H1 (cell line): Measurements from ENCODE around the gene HSCB. TPM values are rescaled to one million over a fixed set of nuclear protein-coding genes. Genes with fewer than 3 reads are reported as not detected.

Experiments used
- CTCF ChIA-PET: fragments of 300-600 bp; sonication (Branson Sonifier 250); formaldehyde crosslinking; loops from one replicate; lab custom pipeline; 2021; ENCODE audit not compliant: partially characterized antibody; lab: Charles Lee
- POLR2A ChIA-PET: fragments of 300-600 bp; sonication (Branson Sonifier 250); formaldehyde crosslinking; loops from one replicate; lab custom pipeline; 2021; ENCODE audit warnings: inconsistent platforms; ENCODE audit not compliant: partially characterized antibody; lab: Charles Lee
- DNase-seq, 2 experiments: peaks; one replicate each; pipeline versions ENCODE4 v3.0.0 to v3.0.0-alpha.2; 2010 to 2022; ENCODE audit warnings: low spot score in 2 of 2, low read depth in 1 of 2, mixed read lengths in 1 of 2
- FAIRE-seq: peaks from 2 replicates; lab custom pipeline; 2011; peaks lifted over from hg19 to GRCh38; lab: Jason Lieb, UNC
- H2AFZ ChIP-seq: 2 replicates; pipeline ENCODE4 v1.8.1; 2012; ENCODE audit warnings: low read length, inconsistent platforms
- H2AK5ac ChIP-seq: 2 replicates; pipeline ENCODE4 v1.6.1; 2013; ENCODE audit warnings: low read depth, low read length
- H2BK120ac ChIP-seq: replicated peaks from 2 replicates; pipeline ENCODE3; 2013; ENCODE audit warnings: low read depth, low read length, inconsistent platforms
- H2BK12ac ChIP-seq: 2 replicates; pipeline ENCODE4 v1.6.1; 2013; ENCODE audit warnings: low read depth, low read length
- H2BK15ac ChIP-seq: 2 replicates; pipeline ENCODE4 v1.6.1; 2013; ENCODE audit warnings: low read length
- H2BK20ac ChIP-seq: 2 replicates; pipeline ENCODE4 v1.6.1; 2013; ENCODE audit warnings: low read length
- H2BK5ac ChIP-seq: 2 replicates; pipeline ENCODE4 v1.6.1; 2013; ENCODE audit warnings: low read depth, low read length
- H3K14ac ChIP-seq: 2 replicates; pipeline ENCODE4 v1.6.1; 2013; ENCODE audit warnings: inconsistent platforms; ENCODE audit not compliant: insufficient read length
- H3K18ac ChIP-seq: 2 replicates; pipeline ENCODE4 v1.6.1; 2013; ENCODE audit warnings: low read length; ENCODE audit errors: extremely low read depth
- H3K23ac ChIP-seq: 2 replicates; pipeline ENCODE4 v1.6.1; 2013; ENCODE audit warnings: inconsistent platforms; ENCODE audit not compliant: insufficient read length
- H3K23me2 ChIP-seq: 2 replicates; pipeline ENCODE4 v1.6.1; 2013; ENCODE audit warnings: low read depth, low read length
- H3K27ac ChIP-seq: 2 replicates; pipeline ENCODE4 v1.6.1; 2011; ENCODE audit warnings: low read depth, low read length, inconsistent platforms
- H3K27me3 ChIP-seq, 4 experiments: replicated peaks in 1 of 4; 1 replicate in 1 of 4; 2 replicates in 3 of 4; pipeline versions ENCODE4 v1.6.1 to v1.8.1; 2011 to 2013; ENCODE audit warnings: low read length in 3 of 4, mild to moderate bottlenecking in 3 of 4, inconsistent platforms in 2 of 4, mixed read lengths in 2 of 4, moderate library complexity in 1 of 4; ENCODE audit not compliant: control insufficient read depth in 3 of 4, insufficient read depth in 3 of 4; ENCODE audit errors: extremely low read depth in 1 of 4
- H3K36me3 ChIP-seq, 4 experiments: 2 replicates each; pipeline versions ENCODE4 v1.6.1 to v1.8.1; 2011 to 2013; ENCODE audit warnings: mild to moderate bottlenecking in 4 of 4, low read length in 3 of 4, moderate library complexity in 2 of 4, control low read depth in 1 of 4, inconsistent platforms in 1 of 4; ENCODE audit not compliant: insufficient read depth in 4 of 4, control insufficient read depth in 2 of 4
- H3K4ac ChIP-seq: replicated peaks from 2 replicates; pipeline ENCODE3; 2013; ENCODE audit warnings: low read length, low read depth, mixed read lengths, inconsistent platforms; ENCODE audit not compliant: insufficient read length
- H3K4me1 ChIP-seq, 4 experiments: replicated peaks in 1 of 4; 1 replicate in 1 of 4; 2 replicates in 3 of 4; pipeline versions ENCODE4 v1.6.1 to v1.8.1; 2011 to 2013; ENCODE audit warnings: low read length in 3 of 4, inconsistent platforms in 2 of 4, mixed read lengths in 1 of 4; ENCODE audit not compliant: insufficient read depth in 4 of 4, control insufficient read depth in 3 of 4
- H3K4me2 ChIP-seq, 2 experiments: 2 replicates each; pipeline versions ENCODE4 v1.6.1 to v1.8.1; 2011 to 2013; ENCODE audit warnings: low read depth in 2 of 2, low read length in 2 of 2, control low read depth in 1 of 2, inconsistent platforms in 1 of 2, mild to moderate bottlenecking in 1 of 2; ENCODE audit not compliant: insufficient read depth in 1 of 2
- H3K4me3 ChIP-seq, 4 experiments: fragments of 200-600, 300-600 bp in 1 of 4; sonication (generic), shearing (Covaris generic), sonication (Bioruptor Twin) in 1 of 4; 2 replicates each; pipeline versions ENCODE4 v1.5.1 to v1.8.1; 2011 to 2016; ENCODE audit warnings: low read length in 4 of 4, low read depth in 3 of 4, control low read depth in 2 of 4, inconsistent platforms in 2 of 4, mild to moderate bottlenecking in 2 of 4, mixed read lengths in 1 of 4, moderate library complexity in 1 of 4; ENCODE audit not compliant: insufficient read depth in 2 of 4; ENCODE audit errors: extremely low read depth in 1 of 4
- H3K56ac ChIP-seq: replicated peaks from 2 replicates; pipeline ENCODE3; 2013; ENCODE audit warnings: low read depth, mild to moderate bottlenecking, mixed read lengths, low read length, inconsistent platforms; ENCODE audit not compliant: insufficient read length
- H3K79me1 ChIP-seq: 2 replicates; pipeline ENCODE4 v1.6.1; 2013; ENCODE audit warnings: low read depth, low read length, control low read depth
- H3K79me2 ChIP-seq, 2 experiments: 2 replicates each; pipeline versions ENCODE4 v1.6.1 to v1.8.1; 2012 to 2013; ENCODE audit warnings: low read length in 2 of 2, mild to moderate bottlenecking in 2 of 2, inconsistent platforms in 1 of 2; ENCODE audit not compliant: insufficient read depth in 2 of 2, control insufficient read depth in 1 of 2
- H3K9ac ChIP-seq, 4 experiments: replicated peaks in 1 of 4; 1 replicate in 1 of 4; 2 replicates in 3 of 4; pipeline versions ENCODE4 v1.6.1 to v1.8.1; 2011 to 2013; ENCODE audit warnings: low read depth in 3 of 4, low read length in 3 of 4, control low read depth in 2 of 4, mild to moderate bottlenecking in 2 of 4, moderate library complexity in 2 of 4, inconsistent platforms in 1 of 4; ENCODE audit errors: extremely low read depth in 1 of 4
- H3K9me3 ChIP-seq, 2 experiments: 2 replicates each; pipeline versions ENCODE4 v1.6.1 to v1.8.1; 2012 to 2013; ENCODE audit warnings: mild to moderate bottlenecking in 2 of 2, moderate library complexity in 2 of 2, control low read depth in 1 of 2, inconsistent platforms in 1 of 2, low read depth in 1 of 2, low read length in 1 of 2, mixed read lengths in 1 of 2; ENCODE audit not compliant: insufficient read depth in 2 of 2
- H4K20me1 ChIP-seq, 2 experiments: replicated peaks in 1 of 2; 2 replicates each; pipeline versions ENCODE3 to v1.8.1; 2011 to 2013; ENCODE audit warnings: inconsistent platforms in 2 of 2, low read length in 2 of 2, mild to moderate bottlenecking in 1 of 2; ENCODE audit not compliant: insufficient read depth in 2 of 2, control insufficient read depth in 1 of 2
- H4K5ac ChIP-seq: 2 replicates; pipeline ENCODE4 v1.6.1; 2013; ENCODE audit warnings: low read length, low read depth, mixed read lengths, inconsistent platforms; ENCODE audit not compliant: insufficient read length
- H4K8ac ChIP-seq: 2 replicates; pipeline ENCODE4 v1.8.0; 2013; ENCODE audit warnings: mild to moderate bottlenecking, moderate library complexity, low read length, inconsistent platforms; ENCODE audit not compliant: insufficient read depth; ENCODE audit errors: extremely low read depth
- H4K91ac ChIP-seq: replicated peaks from 2 replicates; pipeline ENCODE3; 2013; ENCODE audit warnings: low read length, mixed read lengths, inconsistent platforms; ENCODE audit not compliant: insufficient read length
- HDAC2 ChIP-seq, 2 experiments: fragments of 300-600 bp in 1 of 2; sonication (generic) in 1 of 2; IDR thresholded peaks; 2 replicates each; pipeline ENCODE4 v1.6.1; 2011 to 2012; ENCODE audit warnings: low read depth in 2 of 2, low read length in 2 of 2, mild to moderate bottlenecking in 2 of 2, moderate library complexity in 2 of 2, borderline replicate concordance in 1 of 2, inconsistent platforms in 1 of 2
- NANOG ChIP-seq: IDR thresholded peaks from 2 replicates; pipeline ENCODE4 v1.6.1; 2011; ENCODE audit warnings: low read length, low read depth, mild to moderate bottlenecking, inconsistent platforms; ENCODE audit not compliant: insufficient read depth, poor library complexity, severe bottlenecking
- NRF1 ChIP-seq: IDR thresholded peaks from 2 replicates; pipeline ENCODE4 v1.6.1; 2011; ENCODE audit warnings: mild to moderate bottlenecking, low read depth, low read length, improper control_type of control experiment
- RAD21 ChIP-seq, 2 experiments: IDR thresholded peaks in 1 of 2; conservative IDR thresholded peaks in 1 of 2; 2 replicates each; pipeline ENCODE4 v1.6.1; 2011; ENCODE audit warnings: low read depth in 2 of 2, low read length in 2 of 2, improper control_type of control experiment in 1 of 2, inconsistent platforms in 1 of 2, mild to moderate bottlenecking in 1 of 2, moderate library complexity in 1 of 2
- RNF2 ChIP-seq: fragments of 200-900, 300-1000 bp; sonication (generic); IDR thresholded peaks from 2 replicates; pipeline ENCODE4 v1.7.1; 2016; ENCODE audit warnings: borderline replicate concordance, low read depth, mild to moderate bottlenecking, antibody characterized with exemption, low read length; ENCODE audit not compliant: poor library complexity, severe bottlenecking; ENCODE audit errors: missing control alignments
- SP1 ChIP-seq: IDR thresholded peaks from 2 replicates; pipeline ENCODE4 v1.6.1; 2011; ENCODE audit warnings: low read depth, low read length
- TCF12 ChIP-seq: IDR thresholded peaks from 2 replicates; pipeline ENCODE4 v1.6.1; 2011; ENCODE audit warnings: low read depth, mild to moderate bottlenecking, low read length
- WGBS, 2 experiments: shearing (Covaris generic) in 1 of 2; methylation state at CpG; one replicate each; pipeline versions ENCODE4 v1.1.6 to v1.1.7; 2013 to 2015; ENCODE audit warnings: low lambda C conversion rate in 2 of 2, mixed read lengths in 2 of 2, inconsistent platforms in 1 of 2, low coverage in 1 of 2, missing lambda C conversion rate in 1 of 2; ENCODE audit not compliant: insufficient replicate concordance in 2 of 2, insufficient coverage in 1 of 2, insufficient read length in 1 of 2; ENCODE audit errors: extremely low coverage in 1 of 2, missing lambda C conversion rate in 1 of 2; 5-methylcytosine and 5-hydroxymethylcytosine counted together
- polyA plus RNA-seq, 7 experiments: library from polyadenylated mRNA; depleted of rRNA in 3 of 7; stranded (reverse) in 5 of 7; unstranded in 2 of 7; fragments of >200 nt in 5 of 7; fragments of 200-250 nt in 2 of 7; gene quantifications; 1 replicate in 5 of 7; 2 replicates in 1 of 7; 4 replicates in 1 of 7; pipeline versions ENCODE4 v1.2.1 to v1.2.3, GENCODE V29; 2011 to 2013; ENCODE audit warnings: missing spikeins in 2 of 7, mixed read lengths in 2 of 7
- total RNA-seq: library from RNA; stranded (reverse); fragmentation: NEBNext Ultra II Directional; extraction: Animal tissue kit (Norgen Biotek cat#: 25700); gene quantifications from 2 replicates; pipeline ENCODE4 v1.2.1, GENCODE V29; 2021
- TF ChIP-seq, protein P1 (sequence below): IDR thresholded peaks from 2 replicates; pipeline ENCODE4 v1.6.1; 2012; ENCODE audit warnings: inconsistent platforms
- TF ChIP-seq, protein P2 (sequence below): IDR thresholded peaks from 2 replicates; pipeline ENCODE4 v1.6.1; 2012; ENCODE audit warnings: inconsistent platforms

HSCB gene
- total and polyA plus RNA-seq, 2 of the 8 experiments (the other 6 are each of a cell fraction or from before 2014, with no cell fraction given) = 14.7 to 16.6 TPM

DNA sequence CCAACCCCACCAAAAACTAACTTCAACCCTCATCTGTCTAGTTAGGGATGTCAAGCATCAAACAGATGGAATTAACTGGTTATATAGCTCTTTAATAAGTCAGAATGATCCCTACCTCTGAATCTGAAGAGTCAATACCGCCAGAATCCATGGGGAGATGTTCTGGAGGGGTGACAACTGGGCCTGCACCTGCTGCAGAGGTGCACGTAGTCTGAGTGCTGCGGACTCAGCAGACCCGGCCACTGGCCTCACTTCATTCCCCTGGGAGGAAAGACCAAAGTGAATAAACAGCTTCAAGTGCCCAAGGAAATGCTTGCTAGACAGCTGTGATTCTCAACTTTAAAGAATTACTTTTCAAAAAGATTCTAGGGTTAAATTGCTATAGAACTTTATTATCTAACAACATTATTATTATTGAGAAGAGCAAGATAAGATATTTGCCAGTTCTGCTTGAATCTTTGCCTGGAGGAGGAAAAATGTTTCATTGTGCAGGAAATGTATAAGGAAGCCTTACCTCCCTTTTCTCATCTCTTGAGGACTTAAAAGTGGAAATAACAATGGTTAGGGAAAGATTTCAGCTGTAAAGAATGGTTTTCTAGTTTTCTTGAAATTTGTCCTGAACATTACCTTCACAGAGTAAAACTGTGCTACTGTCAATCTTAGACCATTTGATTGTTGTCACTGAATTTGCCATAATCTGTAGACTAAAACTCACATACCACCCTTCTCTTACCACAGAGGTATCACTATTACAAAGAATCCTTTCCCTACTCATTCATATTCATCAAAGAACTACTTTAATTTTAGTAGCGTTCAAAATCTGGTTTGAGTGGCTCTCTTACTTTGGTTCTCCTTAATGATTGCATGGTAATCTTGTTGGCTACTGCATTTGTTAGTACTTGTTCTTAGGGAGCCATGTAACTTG lies 54.4 kb downstream of the HSCB start:
- H4K8ac ChIP-seq = no peak overlapping the region; the same call in 1 of the 2 replicates
- H4K5ac ChIP-seq = no peak overlapping the region
- CTCF ChIA-PET = interaction anchor here (0.7 to 2.8 kb wide), 6 partner anchors 10 to 244 kb away, joined by 3 to 9 read pairs (median 4); no protein-coding TSS in a partner anchor
- no peak overlapping the region for H2BK15ac ChIP-seq
- H2AFZ ChIP-seq = no peak overlapping the region
- POLR2A ChIA-PET = interaction anchor here (1.0 to 10.0 kb wide), 11 partner anchors 9 to 62 kb away, joined by 3 to 100 read pairs (median 4); no protein-coding TSS in a partner anchor
- H2BK12ac ChIP-seq = no peak overlapping the region
- 94% methylated on average over 5 of the region's 5 CpGs; no CpG with 5 or more reads in 1 of the 2 experiments for WGBS, 2 experiments
- H3K23me2 ChIP-seq = peaks cover 4% of the 10 kb centered on the region
- no peaks in the 10 kb centered on the region for H3K27me3 ChIP-seq
- peaks cover 24 to 54% (median 40%) of the 10 kb centered on the region in 4 experiments for H3K36me3 ChIP-seq
- H2AK5ac ChIP-seq = no peak overlapping the region
- no peak for FAIRE-seq
- H2BK5ac ChIP-seq = no peak overlapping the region
- no peak overlapping the region for H2BK20ac ChIP-seq
- no peak overlapping the region for H2BK120ac ChIP-seq
- H3K18ac ChIP-seq = no peak overlapping the region
- H3K4ac ChIP-seq = no peak overlapping the region
- H3K56ac ChIP-seq = no peak overlapping the region
- H3K9me3 ChIP-seq = no peaks in the 10 kb centered on the region
- DNase-seq = no peak
- H3K27ac ChIP-seq = no peak overlapping the region
- H3K9ac ChIP-seq = no peak overlapping the region
- no peak overlapping the region for H3K23ac ChIP-seq
- H3K79me1 ChIP-seq = no peaks in the 10 kb centered on the region; the same call in none of the 2 replicates
- H3K79me2 ChIP-seq = peaks cover 10 to 34% of the 10 kb centered on the region in 2 experiments
- H3K4me3 ChIP-seq = no peak overlapping the region
- H3K4me2 ChIP-seq = no peak overlapping the region
- no peaks in the 10 kb centered on the region for H3K4me1 ChIP-seq
- H3K14ac ChIP-seq = no peak overlapping the region
- no peak overlapping the region for H4K91ac ChIP-seq
- peaks cover 3 to 10% of the 10 kb centered on the region in 2 experiments for H4K20me1 ChIP-seq
- TF ChIP-seq RNF2 (no peak), NRF1 (no peak), TCF12 (no peak), RAD21 (IDR thresholded peaks at IDR 0.05 in 1 of 2, conservative IDR thresholded peaks at IDR 0.05 in 1 of 2; ENCODE audit: low read depth in 2 of 2, low read length in 2 of 2) (no peak), NANOG (no peak), SP1 (no peak), HDAC2 (IDR thresholded peaks at IDR 0.05; ENCODE audit: borderline replicate concordance in 1 of 2, low read depth in 2 of 2, low read length in 2 of 2) (no peak)
- TF ChIP-seq, protein P1, sequence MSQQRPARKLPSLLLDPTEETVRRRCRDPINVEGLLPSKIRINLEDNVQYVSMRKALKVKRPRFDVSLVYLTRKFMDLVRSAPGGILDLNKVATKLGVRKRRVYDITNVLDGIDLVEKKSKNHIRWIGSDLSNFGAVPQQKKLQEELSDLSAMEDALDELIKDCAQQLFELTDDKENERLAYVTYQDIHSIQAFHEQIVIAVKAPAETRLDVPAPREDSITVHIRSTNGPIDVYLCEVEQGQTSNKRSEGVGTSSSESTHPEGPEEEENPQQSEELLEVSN = no peak
- TF ChIP-seq, protein P2, sequence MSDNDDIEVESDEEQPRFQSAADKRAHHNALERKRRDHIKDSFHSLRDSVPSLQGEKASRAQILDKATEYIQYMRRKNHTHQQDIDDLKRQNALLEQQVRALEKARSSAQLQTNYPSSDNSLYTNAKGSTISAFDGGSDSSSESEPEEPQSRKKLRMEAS = no peak
